PC-3 (cell line): ENCODE results near the gene SLC48A1.

Experiments used
- EZH2 ChIP-seq: fragments of 300-600 bp; sonication (generic); IDR thresholded peaks from one replicate; pipeline ENCODE4 v1.6.1; 2017; ENCODE audit warnings: antibody characterized with exemption, mild to moderate bottlenecking, low read length; ENCODE audit not compliant: unreplicated experiment
- EZH2phosphoT487 ChIP-seq: fragments of 300-600 bp; sonication (generic); IDR thresholded peaks from 2 replicates; pipeline ENCODE4 v1.6.1; 2018; ENCODE audit warnings: mild to moderate bottlenecking, antibody characterized with exemption, low read length, borderline replicate concordance
- TF ChIP-seq, protein P1 (sequence below): fragments of 300-600 bp; sonication (generic); conservative IDR thresholded peaks from 2 replicates; pipeline ENCODE4 v1.5.1; 2017; ENCODE audit warnings: antibody characterized with exemption, low read depth, mild to moderate bottlenecking, low read length

DNA sequence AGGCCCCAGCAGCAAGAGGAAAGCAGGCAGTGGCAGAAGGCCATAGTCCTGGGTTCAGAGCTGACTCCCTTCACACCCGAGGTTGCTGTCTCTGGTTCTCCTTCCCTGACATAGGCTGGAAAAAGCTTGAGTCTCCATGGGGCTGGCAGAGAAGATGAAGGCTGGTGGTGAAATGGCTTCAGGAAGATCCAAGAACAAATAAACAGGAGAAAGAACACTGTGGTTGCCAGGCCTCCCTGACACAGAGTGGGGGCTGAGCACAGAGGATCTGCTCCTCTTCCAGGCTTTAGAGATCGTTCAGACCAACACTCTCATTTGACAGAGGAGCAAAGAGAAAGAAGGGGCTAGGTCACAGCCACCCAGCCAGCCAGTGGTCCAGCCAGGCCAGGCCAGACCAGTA lies 32.4 kb downstream of the SLC48A1 start:
- TF ChIP-seq, protein P1, sequence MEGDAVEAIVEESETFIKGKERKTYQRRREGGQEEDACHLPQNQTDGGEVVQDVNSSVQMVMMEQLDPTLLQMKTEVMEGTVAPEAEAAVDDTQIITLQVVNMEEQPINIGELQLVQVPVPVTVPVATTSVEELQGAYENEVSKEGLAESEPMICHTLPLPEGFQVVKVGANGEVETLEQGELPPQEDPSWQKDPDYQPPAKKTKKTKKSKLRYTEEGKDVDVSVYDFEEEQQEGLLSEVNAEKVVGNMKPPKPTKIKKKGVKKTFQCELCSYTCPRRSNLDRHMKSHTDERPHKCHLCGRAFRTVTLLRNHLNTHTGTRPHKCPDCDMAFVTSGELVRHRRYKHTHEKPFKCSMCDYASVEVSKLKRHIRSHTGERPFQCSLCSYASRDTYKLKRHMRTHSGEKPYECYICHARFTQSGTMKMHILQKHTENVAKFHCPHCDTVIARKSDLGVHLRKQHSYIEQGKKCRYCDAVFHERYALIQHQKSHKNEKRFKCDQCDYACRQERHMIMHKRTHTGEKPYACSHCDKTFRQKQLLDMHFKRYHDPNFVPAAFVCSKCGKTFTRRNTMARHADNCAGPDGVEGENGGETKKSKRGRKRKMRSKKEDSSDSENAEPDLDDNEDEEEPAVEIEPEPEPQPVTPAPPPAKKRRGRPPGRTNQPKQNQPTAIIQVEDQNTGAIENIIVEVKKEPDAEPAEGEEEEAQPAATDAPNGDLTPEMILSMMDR: no peak
- no peak for TF ChIP-seq EZH2phosphoT487
- TF ChIP-seq EZH2: no peak
